Thoracic aorta (tissue), 2 donors: ENCODE data around the gene SLC6A9. TPM values are rescaled to one million over a fixed set of nuclear protein-coding genes. Genes with fewer than 3 reads are reported as not detected.

Experiments used
- ATAC-seq: fragments of 150-250 bp; one replicate; pipeline ENCODE4 v1.8.0; 2017; ENCODE audit warnings: low read depth; ENCODE audit not compliant: insufficient number of reproducible peaks, low FRiP score
- DNase-seq: peaks from one replicate; pipeline ENCODE4 v3.0.0-alpha.2; 2020; ENCODE audit warnings: low spot score
- H3K27ac ChIP-seq, 2 donors: fragments of 200-600 bp; sonication (generic); 1 replicate in 1 of 2; 2 replicates in 1 of 2; pipeline ENCODE4 v1.5.1; 2016; ENCODE audit warnings: mild to moderate bottlenecking in 2 of 2, moderate library complexity in 2 of 2
- H3K27me3 ChIP-seq: fragments of 200-600 bp; sonication (generic); replicated peaks from 2 replicates; pipeline ENCODE4 v1.6.0; 2016; ENCODE audit warnings: mild to moderate bottlenecking; ENCODE audit not compliant: insufficient read depth
- H3K36me3 ChIP-seq: fragments of 200-600 bp; sonication (generic); one replicate; pipeline ENCODE4 v1.5.1; 2016
- H3K4me1 ChIP-seq, 2 donors: fragments of 200-600 bp; sonication (generic); 1 replicate in 1 of 2; 2 replicates in 1 of 2; pipeline versions ENCODE4 v1.5.1 to v1.6.0; 2016; ENCODE audit warnings: low read depth in 2 of 2, mild to moderate bottlenecking in 1 of 2; ENCODE audit not compliant: control insufficient read depth in 1 of 2
- H3K4me3 ChIP-seq: fragments of 200-600 bp; sonication (generic); 2 replicates; pipeline ENCODE4 v1.5.1; 2016; ENCODE audit warnings: mild to moderate bottlenecking
- H3K9me3 ChIP-seq: fragments of 200-600 bp; sonication (generic); 2 replicates; pipeline ENCODE4 v1.5.1; 2016
- CTCF ChIP-seq: fragments of 200-600 bp; sonication (generic); IDR thresholded peaks from one replicate; pipeline ENCODE4 v1.5.1; 2019; ENCODE audit warnings: antibody characterized with exemption
- total RNA-seq, 2 donors: library from RNA; depleted of rRNA; stranded (reverse); fragments of >200 nt; gene quantifications; one replicate each; pipeline versions ENCODE4 v1.1.0 to v1.2.3, GENCODE V29; 2016

Gene SLC6A9
- total RNA-seq, 2 donors from 2014 or later: 15.0 to 26.8 TPM

DNA sequence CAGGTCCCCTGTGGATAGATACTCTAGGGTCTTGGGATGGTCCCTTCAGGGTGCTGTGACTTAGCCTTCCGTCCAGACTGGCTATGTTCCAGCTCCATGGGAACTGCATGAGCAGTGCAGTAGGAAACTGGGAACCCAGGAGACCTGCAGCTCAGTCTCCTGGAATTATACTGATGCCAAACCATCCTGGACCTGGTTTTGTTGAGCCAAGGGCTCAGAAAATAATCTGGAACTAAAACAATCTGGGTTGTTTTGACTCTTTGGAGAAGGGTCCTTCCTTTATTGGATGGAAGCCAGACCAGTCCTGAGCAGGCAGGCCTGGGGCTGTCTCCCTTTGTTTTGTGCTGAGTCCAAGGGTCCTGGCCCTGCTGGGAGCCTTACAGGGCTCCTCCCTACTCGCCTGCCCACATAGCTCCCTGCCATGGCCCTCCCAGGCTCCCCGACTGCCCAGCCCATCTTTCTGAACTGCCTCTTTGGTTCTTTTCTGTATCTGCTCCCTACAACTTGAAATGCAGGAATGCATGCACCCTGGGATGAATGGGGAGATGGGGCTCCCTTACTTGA lies 83.3 kb downstream of the SLC6A9 start:
- no peak for TF ChIP-seq CTCF
- Histone ChIP-seq H3K27ac (no peak overlapping the region), H3K9me3 (no peaks in the 10 kb centered on the region), H3K4me1 (peaks cover 21 to 39% of the 10 kb centered on the region in 2 donors), H3K4me3 (peak overlapping the region; percentile 89), H3K27me3 (no peaks in the 10 kb centered on the region), H3K36me3 (peaks cover 7% of the 10 kb centered on the region)
- ATAC-seq (no peak), DNase-seq (no peak)

GRCh38 chr1:43947061-43947873 lies 84.0 kb downstream of the SLC6A9 start:
- ATAC-seq (no peak), DNase-seq (no peak)
- no peaks in the 10 kb centered on the region for H3K27me3 ChIP-seq
- peaks cover 7% of the 10 kb centered on the region for H3K36me3 ChIP-seq
- H3K4me1 ChIP-seq: peaks cover 21 to 39% of the 10 kb centered on the region in 2 donors
- H3K4me3 ChIP-seq: peak overlapping the region; percentile 89
- H3K9me3 ChIP-seq: no peaks in the 10 kb centered on the region
- peak overlapping the region; percentile 93 to 98 for H3K27ac ChIP-seq
- TF ChIP-seq CTCF: no peak

Other genes with a start within 250 kb of the SLC6A9 start
- 1 to 10 TPM; 3.8 to 6.1 TPM for gene ARTN, start 97.7 kb downstream of the SLC6A9 start, total RNA-seq
- gene IPO13, start 84.5 kb downstream of the SLC6A9 start, total RNA-seq: 10 to 100 TPM; 22.2 to 34.3 TPM
- gene DPH2, start 61.5 kb downstream of the SLC6A9 start, total RNA-seq: 10 to 100 TPM; 21.9 to 31.4 TPM
- gene ATP6V0B, start 56.5 kb downstream of the SLC6A9 start, total RNA-seq: 100 to 1,000 TPM in 1 of 2 donors, 10 to 100 TPM in 1; 72.3 to 136 TPM
- 10 to 100 TPM; 34.8 to 51.6 TPM for gene B4GALT2, start 52.3 kb downstream of the SLC6A9 start, total RNA-seq
- gene CCDC24, start 39.9 kb downstream of the SLC6A9 start, total RNA-seq: 10 to 100 TPM in 1 of 2 donors, 1 to 10 TPM in 1; 4.5 to 24.0 TPM
- gene KLF17, start 87.4 kb upstream of the SLC6A9 start, total RNA-seq: under 1 TPM in 1 of 2 donors, not detected in 1; 0.92 TPM
- gene KLF18, start 110.2 kb upstream of the SLC6A9 start, total RNA-seq: not detected
- gene DMAP1, start 182.0 kb upstream of the SLC6A9 start, total RNA-seq: 10 to 100 TPM; 40.2 to 68.0 TPM